Neural cell (in vitro differentiated cells): ENCODE data around the gene LHFPL6. TPM values are rescaled to one million over a fixed set of nuclear protein-coding genes. Genes with fewer than 3 reads are reported as not detected.

Source experiments
- H2AFZ ChIP-seq: fragments of 200-600, 300-800 bp; sonication (generic), shearing (Covaris generic); 2 replicates; pipeline ENCODE4 v1.6.0; 2014; ENCODE audit warnings: low read depth, mild to moderate bottlenecking, antibody characterized with exemption, low read length, moderate library complexity
- H3F3A ChIP-seq: fragments of 200-600 bp; shearing (Covaris generic); 2 replicates; pipeline ENCODE4 v1.6.1; 2016; ENCODE audit warnings: mild to moderate bottlenecking, moderate library complexity, mixed read lengths, antibody characterized with exemption, low read length; ENCODE audit not compliant: insufficient read depth, poor library complexity, severe bottlenecking
- H3K27ac ChIP-seq: fragments of 200-600, 300-800 bp; sonication (generic), shearing (Covaris generic); 2 replicates; pipeline ENCODE4 v1.5.1; 2014; ENCODE audit warnings: mild to moderate bottlenecking, low read length, moderate library complexity
- H3K27me3 ChIP-seq: fragments of 300-800, 200-600 bp; sonication (generic), shearing (Covaris generic); 2 replicates; pipeline ENCODE4 v1.6.0; 2014; ENCODE audit warnings: mild to moderate bottlenecking, low read depth, low read length, moderate library complexity; ENCODE audit not compliant: insufficient read depth
- H3K36me3 ChIP-seq: fragments of 300-800, 200-600 bp; sonication (generic), shearing (Covaris generic); 2 replicates; pipeline ENCODE4 v1.5.1; 2014; ENCODE audit warnings: mild to moderate bottlenecking, antibody characterized with exemption, low read length, moderate library complexity; ENCODE audit not compliant: insufficient read depth
- H3K4me2 ChIP-seq: fragments of 300-800, 200-600 bp; sonication (generic), shearing (Covaris generic); 2 replicates; pipeline ENCODE4 v1.6.0; 2014; ENCODE audit warnings: mild to moderate bottlenecking, low read length
- H3K4me3 ChIP-seq: fragments of 300-800, 200-600 bp; sonication (generic), shearing (Covaris generic); 2 replicates; pipeline ENCODE4 v1.5.1; 2014; ENCODE audit warnings: mild to moderate bottlenecking, low read length, moderate library complexity
- H3K79me2 ChIP-seq: fragments of 200-600 bp; shearing (Covaris generic); replicated peaks from 2 replicates; pipeline ENCODE4 v1.6.0; 2014; ENCODE audit warnings: mild to moderate bottlenecking, low read length, moderate library complexity; ENCODE audit not compliant: insufficient read depth
- H3K9ac ChIP-seq: fragments of 300-800, 200-600 bp; sonication (generic), shearing (Covaris generic); 2 replicates; pipeline ENCODE4 v1.6.1; 2016; ENCODE audit warnings: mild to moderate bottlenecking, low read length, mixed read lengths
- H3K9me2 ChIP-seq: fragments of 200-600 bp; shearing (Covaris generic); 2 replicates; pipeline ENCODE4 v1.6.1; 2016; ENCODE audit warnings: mild to moderate bottlenecking, low read length, mixed read lengths; ENCODE audit not compliant: insufficient read depth
- H3K9me3 ChIP-seq: fragments of 200-600, 300-800 bp; sonication (generic), shearing (Covaris generic); 2 replicates; pipeline ENCODE4 v1.6.1; 2016; ENCODE audit warnings: mild to moderate bottlenecking, mixed run types, low read length, moderate library complexity, mixed read lengths
- H4K20me1 ChIP-seq: fragments of 200-600 bp; shearing (Covaris generic); 2 replicates; pipeline ENCODE4 v1.6.1; 2016; ENCODE audit warnings: mild to moderate bottlenecking, mixed run types; ENCODE audit not compliant: insufficient read depth
- EP300 ChIP-seq: fragments of 450-650 bp; conservative IDR thresholded peaks from 2 replicates; pipeline ENCODE4 v1.6.1; 2014; ENCODE audit warnings: antibody characterized with exemption, mild to moderate bottlenecking, moderate library complexity; ENCODE audit not compliant: poor library complexity, severe bottlenecking
- EZH2 ChIP-seq: fragments of 200-600, 300-800 bp; shearing (Covaris generic), sonication (generic); IDR thresholded peaks from 2 replicates; pipeline ENCODE4 v1.6.1; 2014; ENCODE audit warnings: antibody characterized with exemption, low read length, borderline replicate concordance, mild to moderate bottlenecking; ENCODE audit not compliant: insufficient read depth, poor library complexity, severe bottlenecking
- MXI1 ChIP-seq: fragments of 450-650 bp; conservative IDR thresholded peaks from 2 replicates; pipeline ENCODE4 v1.6.1; 2014; ENCODE audit warnings: antibody characterized with exemption, mild to moderate bottlenecking; ENCODE audit not compliant: poor library complexity, severe bottlenecking
- POLR2AphosphoS5 ChIP-seq: IDR thresholded peaks from 2 replicates; pipeline ENCODE4 v1.6.1; 2012
- RAD21 ChIP-seq: fragments of 450-650 bp; conservative IDR thresholded peaks from 2 replicates; pipeline ENCODE4 v1.6.1; 2014; ENCODE audit warnings: antibody characterized with exemption, mild to moderate bottlenecking, moderate library complexity
- SMC3 ChIP-seq: fragments of 450-650 bp; conservative IDR thresholded peaks from 2 replicates; pipeline ENCODE4 v1.6.1; 2014; ENCODE audit warnings: antibody characterized with exemption, mild to moderate bottlenecking, moderate library complexity; ENCODE audit not compliant: poor library complexity
- TAF1 ChIP-seq: IDR thresholded peaks from 2 replicates; pipeline ENCODE4 v1.6.1; 2012; ENCODE audit warnings: low read depth
- polyA plus RNA-seq: library from polyadenylated mRNA; depleted of rRNA; stranded (reverse); fragments of >200 nt; gene quantifications from 2 replicates; pipeline ENCODE4 v1.2.3, GENCODE V29; 2014
- TF ChIP-seq, protein P1 (sequence below): IDR thresholded peaks from 2 replicates; pipeline ENCODE4 v1.6.1; 2012; ENCODE audit warnings: borderline replicate concordance
- TF ChIP-seq, protein P2 (sequence below): fragments of 450-650 bp; IDR thresholded peaks from 2 replicates; pipeline ENCODE4 v1.5.1; 2014; ENCODE audit warnings: antibody characterized with exemption, mild to moderate bottlenecking, moderate library complexity; ENCODE audit not compliant: poor library complexity, severe bottlenecking

The LHFPL6 gene
- polyA plus RNA-seq, 1 donor from 2014 or later: 36.3 TPM

- TF ChIP-seq TAF1 (no peak), EP300 (no peak), EZH2 (no peak), SMC3 (no peak), MXI1 (no peak), RAD21 (no peak)
- TF ChIP-seq, protein P1, sequence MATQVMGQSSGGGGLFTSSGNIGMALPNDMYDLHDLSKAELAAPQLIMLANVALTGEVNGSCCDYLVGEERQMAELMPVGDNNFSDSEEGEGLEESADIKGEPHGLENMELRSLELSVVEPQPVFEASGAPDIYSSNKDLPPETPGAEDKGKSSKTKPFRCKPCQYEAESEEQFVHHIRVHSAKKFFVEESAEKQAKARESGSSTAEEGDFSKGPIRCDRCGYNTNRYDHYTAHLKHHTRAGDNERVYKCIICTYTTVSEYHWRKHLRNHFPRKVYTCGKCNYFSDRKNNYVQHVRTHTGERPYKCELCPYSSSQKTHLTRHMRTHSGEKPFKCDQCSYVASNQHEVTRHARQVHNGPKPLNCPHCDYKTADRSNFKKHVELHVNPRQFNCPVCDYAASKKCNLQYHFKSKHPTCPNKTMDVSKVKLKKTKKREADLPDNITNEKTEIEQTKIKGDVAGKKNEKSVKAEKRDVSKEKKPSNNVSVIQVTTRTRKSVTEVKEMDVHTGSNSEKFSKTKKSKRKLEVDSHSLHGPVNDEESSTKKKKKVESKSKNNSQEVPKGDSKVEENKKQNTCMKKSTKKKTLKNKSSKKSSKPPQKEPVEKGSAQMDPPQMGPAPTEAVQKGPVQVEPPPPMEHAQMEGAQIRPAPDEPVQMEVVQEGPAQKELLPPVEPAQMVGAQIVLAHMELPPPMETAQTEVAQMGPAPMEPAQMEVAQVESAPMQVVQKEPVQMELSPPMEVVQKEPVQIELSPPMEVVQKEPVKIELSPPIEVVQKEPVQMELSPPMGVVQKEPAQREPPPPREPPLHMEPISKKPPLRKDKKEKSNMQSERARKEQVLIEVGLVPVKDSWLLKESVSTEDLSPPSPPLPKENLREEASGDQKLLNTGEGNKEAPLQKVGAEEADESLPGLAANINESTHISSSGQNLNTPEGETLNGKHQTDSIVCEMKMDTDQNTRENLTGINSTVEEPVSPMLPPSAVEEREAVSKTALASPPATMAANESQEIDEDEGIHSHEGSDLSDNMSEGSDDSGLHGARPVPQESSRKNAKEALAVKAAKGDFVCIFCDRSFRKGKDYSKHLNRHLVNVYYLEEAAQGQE: no peak
- Histone ChIP-seq H3K79me2 (no peaks in the 10 kb centered on the region), H3K4me2 (no peak overlapping the region), H3K27ac (no peak overlapping the region), H3K4me3 (no peak overlapping the region), H4K20me1 (no peaks in the 10 kb centered on the region), H3K36me3 (no peaks in the 10 kb centered on the region), H3K9me3 (no peaks in the 10 kb centered on the region), H2AFZ (no peak overlapping the region), H3F3A (no peaks in the 10 kb centered on the region), H3K27me3 (no peaks in the 10 kb centered on the region), H3K9ac (no peak overlapping the region), H3K9me2 (no peaks in the 10 kb centered on the region)
Observed at GRCh38 chr13:39494006-39494405, 109.0 kb downstream of the LHFPL6 start.

- Histone ChIP-seq H3K36me3 (no peaks in the 10 kb centered on the region), H3K4me2 (no peak overlapping the region), H3K9me3 (no peaks in the 10 kb centered on the region), H2AFZ (no peak overlapping the region), H4K20me1 (no peaks in the 10 kb centered on the region), H3F3A (no peaks in the 10 kb centered on the region), H3K9ac (no peak overlapping the region), H3K9me2 (no peaks in the 10 kb centered on the region), H3K27me3 (no peaks in the 10 kb centered on the region), H3K4me3 (no peak overlapping the region), H3K79me2 (no peaks in the 10 kb centered on the region), H3K27ac (no peak overlapping the region)
- TF ChIP-seq EZH2 (no peak), RAD21 (no peak), POLR2AphosphoS5 (no peak), EP300 (no peak), SMC3 (no peak), TAF1 (no peak)
- TF ChIP-seq, protein P2, sequence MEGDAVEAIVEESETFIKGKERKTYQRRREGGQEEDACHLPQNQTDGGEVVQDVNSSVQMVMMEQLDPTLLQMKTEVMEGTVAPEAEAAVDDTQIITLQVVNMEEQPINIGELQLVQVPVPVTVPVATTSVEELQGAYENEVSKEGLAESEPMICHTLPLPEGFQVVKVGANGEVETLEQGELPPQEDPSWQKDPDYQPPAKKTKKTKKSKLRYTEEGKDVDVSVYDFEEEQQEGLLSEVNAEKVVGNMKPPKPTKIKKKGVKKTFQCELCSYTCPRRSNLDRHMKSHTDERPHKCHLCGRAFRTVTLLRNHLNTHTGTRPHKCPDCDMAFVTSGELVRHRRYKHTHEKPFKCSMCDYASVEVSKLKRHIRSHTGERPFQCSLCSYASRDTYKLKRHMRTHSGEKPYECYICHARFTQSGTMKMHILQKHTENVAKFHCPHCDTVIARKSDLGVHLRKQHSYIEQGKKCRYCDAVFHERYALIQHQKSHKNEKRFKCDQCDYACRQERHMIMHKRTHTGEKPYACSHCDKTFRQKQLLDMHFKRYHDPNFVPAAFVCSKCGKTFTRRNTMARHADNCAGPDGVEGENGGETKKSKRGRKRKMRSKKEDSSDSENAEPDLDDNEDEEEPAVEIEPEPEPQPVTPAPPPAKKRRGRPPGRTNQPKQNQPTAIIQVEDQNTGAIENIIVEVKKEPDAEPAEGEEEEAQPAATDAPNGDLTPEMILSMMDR: no peak
- TF ChIP-seq, protein P1: peak; percentile 82
Observed at GRCh38 chr13:39490136-39490535, 112.9 kb downstream of the LHFPL6 start.
